Prostate gland (tissue), 2 donors: ENCODE data around the gene MDGA2.

Source experiments
- CTCF ChIP-seq, 4 experiments: fragments of 200-600 bp in 2 of 4; fragments of 450-650 bp in 2 of 4; sonication (generic) in 2 of 4; IDR thresholded peaks; 1 replicate in 3 of 4; 2 replicates in 1 of 4; pipeline ENCODE4 v1.5.1; 2016 to 2019; ENCODE audit warnings: antibody characterized with exemption in 4 of 4, mild to moderate bottlenecking in 2 of 4, moderate library complexity in 2 of 4
- POLR2A ChIP-seq: fragments of 450-650 bp; IDR thresholded peaks from one replicate; pipeline ENCODE4 v1.6.1; 2016; ENCODE audit warnings: antibody characterized with exemption, mild to moderate bottlenecking
- POLR2AphosphoS5 ChIP-seq: sonication (generic); formaldehyde crosslinking; IDR thresholded peaks from one replicate; pipeline ENCODE4 v1.6.1; 2017; ENCODE audit warnings: antibody characterized with exemption

- TF ChIP-seq POLR2A (no peak), CTCF (IDR thresholded peaks at IDR 0.05) (no peak), POLR2AphosphoS5 (no peak)
These were observed 711.0 kb downstream of the MDGA2 start for GRCh38 chr14:46964378-46964777.
